Right ventricle myocardium superior (tissue), 1 donor: ENCODE data around the gene SIRPA. TPM values are rescaled to one million over a fixed set of nuclear protein-coding genes. Genes with fewer than 3 reads are reported as not detected.
A peak's percentile ranks its signal among the peaks of the same experiment; 100 is the strongest.
"Not testable (repeated sequence)": the region's sequence is repeated elsewhere in the genome, so short reads cannot be mapped to it uniquely, and the experiment has no call there.

Experiments
- ATAC-seq: fragments of 200-7000 bp; cut with Tn5 transposase; one replicate; pipeline ENCODE4 v1.9.1; 2020; ENCODE audit warnings: mild to moderate bottlenecking; ENCODE audit not compliant: poor library complexity
- DNase-seq: peaks from one replicate; pipeline ENCODE4 v3.0.0-alpha.2; 2020
- intact Hi-C: fragments of 100-400 bp; cut with DNase I; formaldehyde crosslinking; loops from one replicate; pipeline ENCODE4 v1.11.2; 2022
- total RNA-seq: library from RNA; stranded (reverse); fragmentation: NEBNext Ultra II Directional; extraction: Animal tissue kit (Norgen Biotek cat#: 25700); gene quantifications from one replicate; pipeline ENCODE4 v1.2.1, GENCODE V29; 2021
- donor health status: DM: no; HTN: yes; CAD: no; lungs with severe emphysema.

The SIRPA gene
- total RNA-seq, 1 donor from 2014 or later: 19.5 TPM

DNA sequence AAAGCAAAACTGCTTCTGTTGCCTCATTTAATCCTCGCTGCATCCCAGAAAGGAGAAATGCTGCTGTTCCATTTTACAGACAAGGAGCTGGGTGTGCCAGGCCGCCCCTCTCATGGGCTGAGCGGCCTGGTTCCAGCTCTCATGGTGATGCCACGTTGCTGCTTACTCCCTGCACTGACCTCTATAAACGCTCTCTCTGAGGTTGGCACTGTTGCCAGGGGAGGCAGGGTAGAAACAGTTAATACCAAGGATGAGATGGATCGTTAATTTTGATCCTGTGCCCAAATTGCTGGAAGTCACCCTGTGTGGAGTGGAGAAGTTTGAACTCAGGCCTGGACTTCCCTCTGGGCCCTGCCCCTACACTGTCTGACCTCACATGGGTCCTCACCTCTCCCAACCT is 25.6 kb downstream of the SIRPA start:
- intact Hi-C loops: no loop called here
- DNase-seq (no peak), ATAC-seq (no peak)

DNA sequence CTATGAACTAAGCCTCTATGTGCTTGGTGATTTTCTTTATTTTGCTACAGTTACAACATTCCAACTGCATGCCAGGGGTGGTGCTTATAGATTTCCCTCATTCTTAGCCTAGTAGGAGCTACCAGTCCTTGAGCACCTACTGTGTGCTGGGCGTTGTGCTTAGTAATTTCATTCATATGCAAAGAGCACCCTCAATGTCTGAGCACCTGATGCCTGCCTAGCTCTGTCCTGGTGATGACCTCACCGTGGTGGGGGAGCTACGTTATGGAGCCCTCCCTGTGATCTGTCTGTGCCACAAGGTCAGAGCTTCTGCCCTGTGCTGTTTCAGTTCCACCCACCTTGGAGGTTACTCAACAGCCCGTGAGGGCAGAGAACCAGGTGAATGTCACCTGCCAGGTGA is 26.8 kb downstream of the SIRPA start:
- intact Hi-C loops, DNase-seq, ATAC-seq: not testable (repeated sequence)

- DNase-seq (no peak), ATAC-seq (no peak)
- intact Hi-C loops: no loop called here
These were observed 27.6 kb downstream of the SIRPA start for GRCh38 chr20:1922786-1923185.

- no peak for DNase-seq
- no peak for ATAC-seq
- intact Hi-C loops: no loop called here
These were observed 30.0 kb downstream of the SIRPA start for GRCh38 chr20:1924910-1925861.

GRCh38 chr20:1926237-1926636 is 31.0 kb downstream of the SIRPA start:
- intact Hi-C loops: no loop called here
- ATAC-seq (no peak), DNase-seq (no peak)

- intact Hi-C loops: no loop called here
- DNase-seq (no peak), ATAC-seq (no peak)
These were observed 32.0 kb downstream of the SIRPA start for GRCh38 chr20:1927217-1927616.

- no peak for ATAC-seq
- DNase-seq: no peak
- intact Hi-C loops: no loop called here
These were observed 32.9 kb downstream of the SIRPA start for GRCh38 chr20:1928154-1928553.

- DNase-seq (no peak), ATAC-seq (no peak)
- intact Hi-C loops: no loop called here
These were observed 33.6 kb downstream of the SIRPA start for GRCh38 chr20:1928782-1929181.

DNA sequence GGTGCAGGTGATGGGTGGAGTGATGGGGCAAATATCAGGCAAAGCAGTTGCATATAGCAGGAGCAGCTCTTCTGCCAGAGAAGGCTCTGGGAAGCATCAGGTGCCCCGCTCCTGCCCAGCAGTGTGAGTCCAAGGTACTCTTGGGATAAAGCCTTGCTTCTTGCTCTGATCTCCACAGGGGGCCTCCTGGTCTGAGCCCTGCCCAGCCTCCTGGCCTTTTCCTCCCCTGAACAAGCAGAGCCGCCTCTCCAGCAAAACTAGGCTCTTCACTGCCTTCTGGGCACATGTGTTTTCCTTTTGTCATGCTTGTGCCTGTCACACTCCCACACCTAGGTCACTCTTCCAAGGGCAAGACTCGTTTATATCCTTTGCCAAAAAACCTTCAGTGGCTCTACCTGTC is 34.3 kb downstream of the SIRPA start:
- no peak for ATAC-seq
- intact Hi-C loops: no loop called here
- no peak for DNase-seq

GRCh38 chr20:1930165-1930564 is 35.0 kb downstream of the SIRPA start:
- intact Hi-C loops: no loop called here
- ATAC-seq (no peak), DNase-seq (no peak)

- ATAC-seq (no peak), DNase-seq (no peak)
- intact Hi-C loops: no loop called here
These were observed 36.6 kb downstream of the SIRPA start for GRCh38 chr20:1931830-1932229.

GRCh38 chr20:1932971-1933370 is 37.8 kb downstream of the SIRPA start:
- DNase-seq (no peak), ATAC-seq (no peak)
- intact Hi-C loops: no loop called here

- intact Hi-C loops: no loop called here
- DNase-seq: peak; percentile 83
- ATAC-seq: peak; percentile 70
These were observed 38.3 kb downstream of the SIRPA start for GRCh38 chr20:1933465-1933870.

DNA sequence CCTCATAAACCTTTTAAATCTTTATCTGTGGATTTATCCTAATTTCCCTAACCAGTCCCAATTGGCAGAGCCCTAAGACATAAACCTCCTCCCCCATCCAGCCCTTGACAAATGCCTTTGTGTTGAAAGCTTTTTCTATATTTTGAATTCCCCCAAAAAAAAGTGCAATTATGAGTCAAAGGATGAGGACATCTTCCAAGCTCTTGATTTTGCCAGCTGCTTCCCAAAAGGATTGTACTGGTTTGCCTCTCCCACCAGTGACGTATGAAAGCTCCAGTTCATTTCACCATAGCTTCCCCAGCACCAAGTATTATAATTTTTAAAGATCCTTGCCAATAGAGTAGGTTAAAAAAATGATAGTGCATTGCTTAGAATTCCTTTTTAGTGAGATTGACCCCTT is 38.9 kb downstream of the SIRPA start:
- intact Hi-C loops: no loop called here
- ATAC-seq: peak; percentile 57
- no peak for DNase-seq

GRCh38 chr20:1934721-1935573 is 39.7 kb downstream of the SIRPA start:
- peak; percentile 72 for ATAC-seq
- DNase-seq: peak; percentile 88
- intact Hi-C loops: no loop called here

- ATAC-seq: peak; percentile 61
- intact Hi-C loops: no loop called here
- DNase-seq: peak; percentile 83
These were observed 40.6 kb downstream of the SIRPA start for GRCh38 chr20:1935696-1936366.

- no peak for DNase-seq
- intact Hi-C loops: no loop called here
- no peak for ATAC-seq
These were observed 42.2 kb downstream of the SIRPA start for GRCh38 chr20:1937316-1937976.

DNA sequence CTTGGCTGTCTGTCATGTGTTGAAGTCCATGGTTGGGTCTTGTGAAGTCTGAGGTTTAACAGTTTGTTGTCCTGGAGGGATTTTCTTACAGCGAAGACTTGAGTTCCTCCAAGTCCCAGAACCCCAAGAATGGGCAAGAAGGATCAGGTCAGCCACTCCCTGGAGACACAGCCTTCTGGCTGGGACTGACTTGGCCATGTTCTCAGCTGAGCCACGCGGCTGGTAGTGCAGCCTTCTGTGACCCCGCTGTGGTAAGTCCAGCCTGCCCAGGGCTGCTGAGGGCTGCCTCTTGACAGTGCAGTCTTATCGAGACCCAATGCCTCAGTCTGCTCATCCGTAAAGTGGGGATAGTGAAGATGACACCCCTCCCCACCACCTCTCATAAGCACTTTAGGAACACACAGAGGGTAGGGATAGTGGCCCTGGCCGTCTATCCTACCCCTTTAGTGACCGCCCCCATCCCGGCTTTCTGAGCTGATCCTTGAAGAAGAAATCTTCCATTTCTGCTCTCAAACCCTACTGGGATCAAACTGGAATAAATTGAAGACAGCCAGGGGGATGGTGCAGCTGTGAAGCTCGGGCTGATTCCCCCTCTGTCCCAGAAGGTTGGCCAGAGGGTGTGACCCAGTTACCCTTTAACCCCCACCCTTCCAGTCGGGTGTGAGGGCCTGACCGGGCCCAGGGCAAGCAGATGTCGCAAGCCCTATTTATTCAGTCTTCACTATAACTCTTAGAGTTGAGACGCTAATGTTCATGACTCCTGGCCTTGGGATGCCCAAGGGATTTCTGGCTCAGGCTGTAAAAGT is 43.5 kb downstream of the SIRPA start:
- ATAC-seq: no peak
- DNase-seq: no peak
- intact Hi-C loops: no loop called here
